Panc1 (cell line): ENCODE results near the gene NEGR1. TPM values are rescaled to one million over a fixed set of nuclear protein-coding genes. Genes with fewer than 3 reads are reported as not detected.

Source experiments
- ATAC-seq: fragments of 200-7000 bp; cut with Tn5 transposase; 2 replicates; pipeline ENCODE4 v1.9.1; 2020; ENCODE audit warnings: mild to moderate bottlenecking, moderate library complexity
- BruUV-seq: library from RNA; stranded (reverse); fragments of 400-500 nt; replicated peaks from 2 replicates; lab custom pipeline; 2021; lab: Mats Ljungman, UMichigan
- CTCF ChIA-PET: fragments of 300-600 bp; sonication (Branson Sonifier 250); formaldehyde crosslinking; loops from one replicate; lab custom pipeline; 2022; ENCODE audit warnings: antibody characterized with exemption; lab: Charles Lee
- POLR2A ChIA-PET: fragments of 300-600 bp; sonication (Branson Sonifier 250); formaldehyde crosslinking; loops from one replicate; lab custom pipeline; 2022; ENCODE audit warnings: antibody characterized with exemption; lab: Charles Lee
- DNase-seq: peaks from one replicate; pipeline ENCODE4 v3.0.0-alpha.2; 2010; ENCODE audit warnings: low read depth, low spot score
- H3K27ac ChIP-seq: 2 replicates; pipeline ENCODE4 v1.5.1; 2011; ENCODE audit warnings: mild to moderate bottlenecking, low read length, inconsistent platforms
- H3K27me3 ChIP-seq: fragments of 200-500 bp; sonication (Bioruptor generic); 2 replicates; pipeline ENCODE4 v1.6.0; 2014; ENCODE audit warnings: low read length, inconsistent platforms; ENCODE audit not compliant: control insufficient read depth, insufficient read depth
- H3K36me3 ChIP-seq: fragments of 200-500 bp; sonication (Bioruptor generic); 2 replicates; pipeline ENCODE4 v1.5.1; 2014; ENCODE audit warnings: inconsistent platforms, mild to moderate bottlenecking, low read length, moderate library complexity; ENCODE audit not compliant: control insufficient read depth, insufficient read depth
- H3K4me1 ChIP-seq: 2 replicates; pipeline ENCODE4 v1.5.1; 2011; ENCODE audit warnings: inconsistent platforms, mild to moderate bottlenecking, low read length, moderate library complexity; ENCODE audit not compliant: control insufficient read depth, insufficient read depth
- H3K4me3 ChIP-seq, 2 experiments: 2 replicates each; pipeline ENCODE4 v1.5.1; 2011 to 2012; ENCODE audit warnings: low read depth in 2 of 2, low read length in 2 of 2, mild to moderate bottlenecking in 2 of 2, inconsistent platforms in 1 of 2, moderate library complexity in 1 of 2
- H3K9me3 ChIP-seq: fragments of 200-500 bp; sonication (Bioruptor generic); 2 replicates; pipeline ENCODE4 v1.5.1; 2014; ENCODE audit warnings: low read depth, mild to moderate bottlenecking, inconsistent platforms, low read length, moderate library complexity; ENCODE audit not compliant: control insufficient read depth, insufficient read depth
- POLR2AphosphoS5 ChIP-seq: IDR thresholded peaks from 2 replicates; pipeline ENCODE4 v1.6.1; 2012; ENCODE audit warnings: mild to moderate bottlenecking, low read depth, low read length, moderate library complexity
- SIN3A ChIP-seq: IDR thresholded peaks from 2 replicates; pipeline ENCODE4 v1.6.1; 2012; ENCODE audit warnings: low read depth, mild to moderate bottlenecking, low read length, moderate library complexity, borderline replicate concordance; ENCODE audit not compliant: insufficient read depth
- TCF7L2 ChIP-seq: IDR thresholded peaks from 2 replicates; pipeline ENCODE4 v1.6.1; 2011; ENCODE audit warnings: mild to moderate bottlenecking, low read depth, low read length, inconsistent platforms
- in situ Hi-C: cut with HindIII; loops from 2 replicates; pipeline ENCODE4 v1.10.0; 2016; ENCODE audit warnings: low sequenced_read_pairs, low pct_unique_long_range_greater_than_20kb
- intact Hi-C: fragments of 100-400 bp; cut with micrococcal nuclease; formaldehyde crosslinking; loops from one replicate; pipeline ENCODE4 v1.10.0; 2022; ENCODE audit not compliant: unreplicated experiment
- total RNA-seq: library from RNA; stranded (reverse); gene quantifications from one replicate; pipeline ENCODE4 v1.2.1, GENCODE V29; 2021; ENCODE audit not compliant: unreplicated experiment
- TF ChIP-seq, protein P1 (sequence below), 2 experiments: IDR thresholded peaks; 2 replicates each; pipeline ENCODE4 v1.6.1; 2011 to 2012; ENCODE audit warnings: low read depth in 2 of 2, control low read depth in 1 of 2, low read length in 1 of 2, mild to moderate bottlenecking in 1 of 2, moderate library complexity in 1 of 2; ENCODE audit not compliant: insufficient read depth in 1 of 2
- TF ChIP-seq, protein P2 (sequence below): fragments of 450-650 bp; IDR thresholded peaks from 2 replicates; pipeline ENCODE4 v1.5.1; 2017; ENCODE audit warnings: mild to moderate bottlenecking

Gene NEGR1
- total RNA-seq, 1 experiment from 2014 or later: 2.7 TPM

DNA sequence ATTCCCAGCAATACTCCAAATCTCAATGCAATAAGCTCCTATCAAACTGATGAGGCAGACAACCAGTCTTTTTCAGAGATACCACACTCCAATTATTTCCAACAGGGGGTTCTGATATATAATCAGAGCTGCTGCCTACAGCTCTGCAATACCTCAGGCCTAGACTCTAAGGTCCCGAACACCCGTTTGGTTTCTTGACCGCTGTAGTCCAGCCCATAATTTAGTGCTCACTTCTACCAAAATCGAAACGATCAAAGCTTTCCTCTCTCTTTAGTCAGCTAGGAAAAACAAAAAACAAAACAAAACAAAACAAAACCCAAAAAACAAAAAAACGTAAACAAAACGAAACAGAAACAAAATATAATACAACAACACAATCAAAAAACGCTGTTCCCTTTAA is 453.0 kb downstream of the NEGR1 start:
- TF ChIP-seq, protein P1, sequence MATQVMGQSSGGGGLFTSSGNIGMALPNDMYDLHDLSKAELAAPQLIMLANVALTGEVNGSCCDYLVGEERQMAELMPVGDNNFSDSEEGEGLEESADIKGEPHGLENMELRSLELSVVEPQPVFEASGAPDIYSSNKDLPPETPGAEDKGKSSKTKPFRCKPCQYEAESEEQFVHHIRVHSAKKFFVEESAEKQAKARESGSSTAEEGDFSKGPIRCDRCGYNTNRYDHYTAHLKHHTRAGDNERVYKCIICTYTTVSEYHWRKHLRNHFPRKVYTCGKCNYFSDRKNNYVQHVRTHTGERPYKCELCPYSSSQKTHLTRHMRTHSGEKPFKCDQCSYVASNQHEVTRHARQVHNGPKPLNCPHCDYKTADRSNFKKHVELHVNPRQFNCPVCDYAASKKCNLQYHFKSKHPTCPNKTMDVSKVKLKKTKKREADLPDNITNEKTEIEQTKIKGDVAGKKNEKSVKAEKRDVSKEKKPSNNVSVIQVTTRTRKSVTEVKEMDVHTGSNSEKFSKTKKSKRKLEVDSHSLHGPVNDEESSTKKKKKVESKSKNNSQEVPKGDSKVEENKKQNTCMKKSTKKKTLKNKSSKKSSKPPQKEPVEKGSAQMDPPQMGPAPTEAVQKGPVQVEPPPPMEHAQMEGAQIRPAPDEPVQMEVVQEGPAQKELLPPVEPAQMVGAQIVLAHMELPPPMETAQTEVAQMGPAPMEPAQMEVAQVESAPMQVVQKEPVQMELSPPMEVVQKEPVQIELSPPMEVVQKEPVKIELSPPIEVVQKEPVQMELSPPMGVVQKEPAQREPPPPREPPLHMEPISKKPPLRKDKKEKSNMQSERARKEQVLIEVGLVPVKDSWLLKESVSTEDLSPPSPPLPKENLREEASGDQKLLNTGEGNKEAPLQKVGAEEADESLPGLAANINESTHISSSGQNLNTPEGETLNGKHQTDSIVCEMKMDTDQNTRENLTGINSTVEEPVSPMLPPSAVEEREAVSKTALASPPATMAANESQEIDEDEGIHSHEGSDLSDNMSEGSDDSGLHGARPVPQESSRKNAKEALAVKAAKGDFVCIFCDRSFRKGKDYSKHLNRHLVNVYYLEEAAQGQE (IDR thresholded peaks at IDR 0.05; ENCODE audit: insufficient read depth in 1 of 2, low read depth in 2 of 2, low read length in 1 of 2): no peak
- TF ChIP-seq, protein P2, sequence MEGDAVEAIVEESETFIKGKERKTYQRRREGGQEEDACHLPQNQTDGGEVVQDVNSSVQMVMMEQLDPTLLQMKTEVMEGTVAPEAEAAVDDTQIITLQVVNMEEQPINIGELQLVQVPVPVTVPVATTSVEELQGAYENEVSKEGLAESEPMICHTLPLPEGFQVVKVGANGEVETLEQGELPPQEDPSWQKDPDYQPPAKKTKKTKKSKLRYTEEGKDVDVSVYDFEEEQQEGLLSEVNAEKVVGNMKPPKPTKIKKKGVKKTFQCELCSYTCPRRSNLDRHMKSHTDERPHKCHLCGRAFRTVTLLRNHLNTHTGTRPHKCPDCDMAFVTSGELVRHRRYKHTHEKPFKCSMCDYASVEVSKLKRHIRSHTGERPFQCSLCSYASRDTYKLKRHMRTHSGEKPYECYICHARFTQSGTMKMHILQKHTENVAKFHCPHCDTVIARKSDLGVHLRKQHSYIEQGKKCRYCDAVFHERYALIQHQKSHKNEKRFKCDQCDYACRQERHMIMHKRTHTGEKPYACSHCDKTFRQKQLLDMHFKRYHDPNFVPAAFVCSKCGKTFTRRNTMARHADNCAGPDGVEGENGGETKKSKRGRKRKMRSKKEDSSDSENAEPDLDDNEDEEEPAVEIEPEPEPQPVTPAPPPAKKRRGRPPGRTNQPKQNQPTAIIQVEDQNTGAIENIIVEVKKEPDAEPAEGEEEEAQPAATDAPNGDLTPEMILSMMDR: no peak
- no peak for TF ChIP-seq TCF7L2
- no peak for TF ChIP-seq SIN3A
- no peak for TF ChIP-seq POLR2AphosphoS5
- intact Hi-C loops: no loop called here
- H3K9me3 ChIP-seq: no peaks in the 10 kb centered on the region
- H3K4me3 ChIP-seq: no peak overlapping the region
- H3K4me1 ChIP-seq: no peaks in the 10 kb centered on the region
- H3K27me3 ChIP-seq: no peaks in the 10 kb centered on the region
- ATAC-seq (no peak), DNase-seq (no peak)
- in situ Hi-C loops: no loop called here
- no peak overlapping the region for H3K27ac ChIP-seq
- ChIA-PET POLR2A (no interaction called here), CTCF (no interaction called here)
- no TSS peak for BruUV-seq
- no peaks in the 10 kb centered on the region for H3K36me3 ChIP-seq

DNA sequence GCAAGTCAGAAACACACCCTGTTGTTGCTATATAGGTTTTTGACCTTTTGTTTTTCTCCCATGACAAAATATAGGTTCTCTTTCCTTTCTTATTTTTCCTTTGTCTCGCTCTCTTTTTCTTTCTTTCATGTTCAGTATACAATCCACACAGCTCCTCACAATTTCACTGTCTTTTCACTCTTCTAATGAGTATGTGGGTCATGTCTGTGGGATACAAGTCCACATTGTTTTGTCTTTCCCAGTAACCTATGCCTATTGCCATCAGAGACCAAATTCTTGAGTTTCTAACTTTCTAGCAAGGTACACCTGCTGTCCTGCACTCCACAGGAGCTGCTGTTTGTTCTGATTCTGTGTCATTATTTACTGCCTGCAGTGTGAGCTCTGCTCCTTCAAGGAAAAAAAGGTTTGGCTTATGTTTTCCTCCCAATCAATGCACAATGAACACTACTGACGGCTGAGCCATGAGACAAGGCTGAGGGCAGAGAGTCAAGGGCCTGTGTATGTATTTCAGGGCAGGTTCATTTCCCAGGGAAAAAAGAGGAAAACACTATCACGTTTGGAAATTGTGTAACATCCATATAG is 453.8 kb downstream of the NEGR1 start:
- BruUV-seq: no TSS peak
- intact Hi-C loops: no loop called here
- ATAC-seq: no peak
- no peak for TF ChIP-seq TCF7L2
- TF ChIP-seq POLR2AphosphoS5: no peak
- TF ChIP-seq, protein P1 (IDR thresholded peaks at IDR 0.05; ENCODE audit: insufficient read depth in 1 of 2, low read depth in 2 of 2, low read length in 1 of 2): no peak
- TF ChIP-seq, protein P2: no peak
- no peak for TF ChIP-seq SIN3A
- no peaks in the 10 kb centered on the region for H3K9me3 ChIP-seq
- ChIA-PET POLR2A (no interaction called here), CTCF (no interaction called here)
- H3K27ac ChIP-seq: no peak overlapping the region
- H3K27me3 ChIP-seq: no peaks in the 10 kb centered on the region
- no peak overlapping the region for H3K4me3 ChIP-seq
- in situ Hi-C loops: no loop called here
- H3K4me1 ChIP-seq: no peaks in the 10 kb centered on the region
- H3K36me3 ChIP-seq: no peaks in the 10 kb centered on the region
- DNase-seq: no peak
